ENCODE measurements around the gene HACD2. TPM values are rescaled to one million over a fixed set of nuclear protein-coding genes. Genes with fewer than 3 reads are reported as not detected.

HACD2 gene
- polyA plus RNA-seq, 1 experiment, result 29.8 TPM

GRCh38 chr3:123593381-123593780, 8.5 kb upstream of the HACD2 start:
- H3K4me3 ChIP-seq (ENCODE audit: low read depth, low read length), result no peak overlapping the region
- ChIA-PET POLR2A (no interaction called here), CTCF (no interaction called here)

GRCh38 chr3:123590685-123591450, 6.0 kb upstream of the HACD2 start:
- no peak for TF ChIP-seq CTCF (IDR thresholded peaks at IDR 0.05; ENCODE audit: insufficient read depth, low read depth, low read length)
- ChIA-PET POLR2A (no interaction called here), CTCF (no interaction called here)
- H3K27me3 ChIP-seq (ENCODE audit: control insufficient read depth, insufficient read depth, low read length), result no peaks in the 10 kb centered on the region
- no peaks in the 10 kb centered on the region; the same call in 1 of the 2 replicates for H3K36me3 ChIP-seq (ENCODE audit: control insufficient read depth, insufficient read depth, low read length)
- DNase-seq (ENCODE audit: low read depth), result no peak
- H3K4me3 ChIP-seq (ENCODE audit: low read depth, low read length), result no peak overlapping the region

More at GRCh38 chr3:123593381-123593780, 8.5 kb upstream of the HACD2 start:
- DNase-seq (ENCODE audit: low read depth), result no peak
- H3K36me3 ChIP-seq (ENCODE audit: control insufficient read depth, insufficient read depth, low read length), result no peaks in the 10 kb centered on the region; the same call in 1 of the 2 replicates
- H3K27me3 ChIP-seq (ENCODE audit: control insufficient read depth, insufficient read depth, low read length), result no peaks in the 10 kb centered on the region
- no peak for TF ChIP-seq CTCF (IDR thresholded peaks at IDR 0.05; ENCODE audit: insufficient read depth, low read depth, low read length)

GRCh38 chr3:123587401-123587800, 2.5 kb upstream of the HACD2 start:
- H3K27me3 ChIP-seq (ENCODE audit: control insufficient read depth, insufficient read depth, low read length), result no peaks in the 10 kb centered on the region
- no peaks in the 10 kb centered on the region; the same call in 1 of the 2 replicates for H3K36me3 ChIP-seq (ENCODE audit: control insufficient read depth, insufficient read depth, low read length)
- ChIA-PET CTCF (interaction anchor here (0.6 to 1.2 kb wide), 4 partner anchors 11 to 258 kb away, joined by 3 read pairs; no protein-coding TSS in a partner anchor), POLR2A (no interaction called here)
- no peak overlapping the region for H3K4me3 ChIP-seq (ENCODE audit: low read depth, low read length)
- no peak for TF ChIP-seq CTCF (IDR thresholded peaks at IDR 0.05; ENCODE audit: insufficient read depth, low read depth, low read length)
- no peak for DNase-seq (ENCODE audit: low read depth)

GRCh38 chr3:123586968-123587367, 2.1 kb upstream of the HACD2 start:
- POLR2A ChIA-PET, result no interaction called here
- TF ChIP-seq CTCF (IDR thresholded peaks at IDR 0.05; ENCODE audit: insufficient read depth, low read depth, low read length), result no peak
- H3K36me3 ChIP-seq (ENCODE audit: control insufficient read depth, insufficient read depth, low read length), result no peaks in the 10 kb centered on the region; the same call in 1 of the 2 replicates
- no peak for DNase-seq (ENCODE audit: low read depth)
- CTCF ChIA-PET, result interaction anchor here (0.6 to 1.2 kb wide), 4 partner anchors 10 to 258 kb away, joined by 3 read pairs; no protein-coding TSS in a partner anchor
- H3K27me3 ChIP-seq (ENCODE audit: control insufficient read depth, insufficient read depth, low read length), result no peaks in the 10 kb centered on the region
- H3K4me3 ChIP-seq (ENCODE audit: low read depth, low read length), result no peak overlapping the region

GRCh38 chr3:123586131-123586530, 1.3 kb upstream of the HACD2 start:
- DNase-seq (ENCODE audit: low read depth), result no peak
- POLR2A ChIA-PET, result no interaction called here
- Histone ChIP-seq H3K27me3 (ENCODE audit: control insufficient read depth, insufficient read depth, low read length) (no peaks in the 10 kb centered on the region), H3K4me3 (ENCODE audit: low read depth, low read length) (peak overlapping the region; percentile 72), H3K36me3 (ENCODE audit: control insufficient read depth, insufficient read depth, low read length) (peaks cover 2% of the 10 kb centered on the region)
- CTCF ChIA-PET, result interaction anchor here (1.4 kb wide), 1 partner anchor 13 kb away, joined by 3 read pairs; no protein-coding TSS in a partner anchor
- TF ChIP-seq CTCF (IDR thresholded peaks at IDR 0.05; ENCODE audit: insufficient read depth, low read depth, low read length), result no peak

Data from BJ (cell line).